GM23248 (cell line): Measurements from ENCODE around the gene BMP2K.

Experiments used
- EZH2 ChIP-seq: fragments of 200-600 bp; sonication (generic); IDR thresholded peaks from 2 replicates; pipeline ENCODE4 v1.6.1; 2018; ENCODE audit warnings: antibody characterized with exemption, mild to moderate bottlenecking; ENCODE audit not compliant: insufficient read depth, poor library complexity, severe bottlenecking
- EZH2phosphoT487 ChIP-seq: fragments of 200-600 bp; sonication (generic); IDR thresholded peaks from 2 replicates; pipeline ENCODE4 v1.6.1; 2018; ENCODE audit warnings: antibody characterized with exemption, moderate library complexity, mild to moderate bottlenecking, low read depth; ENCODE audit not compliant: insufficient read depth

DNA sequence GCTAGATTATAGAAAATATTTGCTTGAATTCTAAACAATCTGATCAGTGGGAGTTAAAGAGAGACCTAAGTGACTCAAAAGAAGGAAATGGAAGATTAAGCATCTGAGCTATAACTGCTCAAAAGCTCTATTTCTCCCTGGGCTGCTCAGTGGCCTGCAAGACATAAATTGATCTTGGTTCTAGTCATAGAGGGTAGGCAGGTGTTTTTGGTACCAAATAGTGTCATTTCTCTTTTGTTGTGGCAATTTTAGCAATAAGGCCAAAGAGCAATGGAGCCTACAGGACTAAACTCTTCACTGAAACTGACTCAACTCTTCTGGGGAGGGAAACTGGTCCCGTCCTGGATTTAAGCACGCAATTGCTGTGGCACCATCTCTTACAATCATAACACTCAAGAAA, 33.9 kb upstream of the BMP2K start:
- no peak for TF ChIP-seq EZH2phosphoT487
- no peak for TF ChIP-seq EZH2
